Left ventricle myocardium inferior (tissue), 1 donor: ENCODE measurements around the gene NHLRC4. TPM values are rescaled to one million over a fixed set of nuclear protein-coding genes. Genes with fewer than 3 reads are reported as not detected.
A peak's percentile ranks its signal among the peaks of the same experiment; 100 is the strongest.

Source experiments
- DNase-seq: peaks from one replicate; pipeline ENCODE4 v3.0.0-alpha.2; 2020
- H3K27ac ChIP-seq: fragments of 200-600 bp; replicated peaks from 2 replicates; pipeline ENCODE4 v1.8.0; 2021
- H3K27me3 ChIP-seq: fragments of 200-600 bp; 2 replicates; pipeline ENCODE4 v1.8.0; 2021; ENCODE audit warnings: low read depth
- H3K36me3 ChIP-seq: fragments of 200-600 bp; 2 replicates; pipeline ENCODE4 v1.8.0; 2021
- H3K4me1 ChIP-seq: fragments of 200-600 bp; 2 replicates; pipeline ENCODE4 v1.8.0; 2021
- H3K4me3 ChIP-seq: fragments of 200-600 bp; 2 replicates; pipeline ENCODE4 v1.8.0; 2021; ENCODE audit warnings: mild to moderate bottlenecking, moderate library complexity
- H3K9me3 ChIP-seq: fragments of 200-600 bp; replicated peaks from 2 replicates; pipeline ENCODE4 v1.8.0; 2021
- intact Hi-C: fragments of 100-400 bp; cut with micrococcal nuclease; formaldehyde crosslinking; loops from one replicate; pipeline ENCODE4 v1.11.0; 2022
- total RNA-seq: library from RNA; stranded (reverse); fragmentation: NEBNext Ultra II Directional; extraction: Animal tissue kit (Norgen Biotek cat#: 25700); gene quantifications from one replicate; pipeline ENCODE4 v1.2.1, GENCODE V29; 2021
- TF ChIP-seq, protein P1 (sequence below): fragments of 200-600 bp; IDR thresholded peaks from 2 replicates; pipeline ENCODE4 v1.8.0; 2021; ENCODE audit warnings: antibody characterized with exemption, mild to moderate bottlenecking, borderline replicate concordance
- donor health status: DM: no; HTN: yes; CAD: no; lungs with severe emphysema.

NHLRC4 gene
- total RNA-seq, 1 donor from 2014 or later, result 0.11 TPM

DNA sequence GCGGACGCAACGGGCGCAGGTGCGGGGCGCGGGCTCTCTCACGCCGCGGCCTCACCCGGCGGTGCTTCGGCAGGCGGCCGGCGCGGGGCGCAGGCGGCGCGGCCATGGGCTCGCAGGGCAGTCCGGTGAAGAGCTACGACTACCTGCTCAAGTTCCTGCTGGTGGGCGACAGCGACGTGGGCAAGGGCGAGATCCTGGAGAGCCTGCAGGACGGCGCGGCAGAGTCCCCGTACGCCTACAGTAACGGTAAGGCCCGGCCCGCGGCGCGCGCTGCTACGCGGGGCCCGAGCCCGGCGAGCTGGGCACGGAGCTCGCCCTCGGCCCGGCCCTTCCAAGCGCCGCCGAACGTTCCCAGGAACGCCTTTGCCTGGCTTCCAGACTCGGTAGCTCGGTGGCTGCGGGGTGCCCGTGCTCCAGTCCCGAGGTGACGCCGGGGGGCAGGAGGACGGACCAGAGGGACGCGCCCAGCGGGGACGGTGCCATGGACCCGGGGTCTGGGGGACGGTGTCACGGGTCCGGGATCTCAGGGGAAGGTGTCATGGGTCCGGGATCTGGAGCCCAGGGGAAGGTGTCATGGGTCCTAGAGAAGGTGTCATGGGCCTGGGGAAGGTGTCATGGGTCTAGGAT, 23.5 kb downstream of the NHLRC4 start:
- H3K27ac ChIP-seq, result peak overlapping the region; percentile 90
- peak overlapping the region; percentile 94 for H3K4me3 ChIP-seq
- H3K4me1 ChIP-seq, result peaks cover 75% of the 10 kb centered on the region
- no peaks in the 10 kb centered on the region for H3K27me3 ChIP-seq
- intact Hi-C loops, result no loop called here
- H3K9me3 ChIP-seq, result no peaks in the 10 kb centered on the region
- H3K36me3 ChIP-seq, result no peaks in the 10 kb centered on the region
- TF ChIP-seq, protein P1, sequence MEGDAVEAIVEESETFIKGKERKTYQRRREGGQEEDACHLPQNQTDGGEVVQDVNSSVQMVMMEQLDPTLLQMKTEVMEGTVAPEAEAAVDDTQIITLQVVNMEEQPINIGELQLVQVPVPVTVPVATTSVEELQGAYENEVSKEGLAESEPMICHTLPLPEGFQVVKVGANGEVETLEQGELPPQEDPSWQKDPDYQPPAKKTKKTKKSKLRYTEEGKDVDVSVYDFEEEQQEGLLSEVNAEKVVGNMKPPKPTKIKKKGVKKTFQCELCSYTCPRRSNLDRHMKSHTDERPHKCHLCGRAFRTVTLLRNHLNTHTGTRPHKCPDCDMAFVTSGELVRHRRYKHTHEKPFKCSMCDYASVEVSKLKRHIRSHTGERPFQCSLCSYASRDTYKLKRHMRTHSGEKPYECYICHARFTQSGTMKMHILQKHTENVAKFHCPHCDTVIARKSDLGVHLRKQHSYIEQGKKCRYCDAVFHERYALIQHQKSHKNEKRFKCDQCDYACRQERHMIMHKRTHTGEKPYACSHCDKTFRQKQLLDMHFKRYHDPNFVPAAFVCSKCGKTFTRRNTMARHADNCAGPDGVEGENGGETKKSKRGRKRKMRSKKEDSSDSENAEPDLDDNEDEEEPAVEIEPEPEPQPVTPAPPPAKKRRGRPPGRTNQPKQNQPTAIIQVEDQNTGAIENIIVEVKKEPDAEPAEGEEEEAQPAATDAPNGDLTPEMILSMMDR, result peak; percentile 12
- no peak for DNase-seq

DNA sequence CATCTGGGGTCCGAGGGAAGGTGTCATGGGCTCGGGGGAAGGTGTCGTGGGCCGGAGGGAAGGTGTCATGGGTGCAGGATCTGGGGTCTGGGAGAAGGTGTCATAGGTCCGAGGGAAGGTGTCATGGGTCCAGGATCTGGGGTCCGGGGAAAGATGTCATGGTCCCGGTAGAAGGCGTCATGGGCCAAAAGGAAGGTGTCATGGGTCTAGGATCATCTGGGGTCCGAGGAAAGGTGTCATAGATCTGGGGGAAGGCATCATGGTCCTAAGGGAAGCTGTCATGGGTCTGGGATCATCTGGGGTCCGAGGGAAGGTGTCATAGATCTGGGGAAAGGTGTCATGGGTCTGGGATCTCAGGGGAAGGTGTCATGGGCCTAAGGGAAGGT, 24.0 kb downstream of the NHLRC4 start:
- DNase-seq, result no peak
- Histone ChIP-seq H3K27ac (no peak overlapping the region), H3K4me1 (peaks cover 70% of the 10 kb centered on the region), H3K36me3 (no peaks in the 10 kb centered on the region), H3K4me3 (peak overlapping the region; percentile 94), H3K9me3 (no peaks in the 10 kb centered on the region), H3K27me3 (no peaks in the 10 kb centered on the region)
- TF ChIP-seq, protein P1, result no peak
- intact Hi-C loops, result no loop called here

DNA sequence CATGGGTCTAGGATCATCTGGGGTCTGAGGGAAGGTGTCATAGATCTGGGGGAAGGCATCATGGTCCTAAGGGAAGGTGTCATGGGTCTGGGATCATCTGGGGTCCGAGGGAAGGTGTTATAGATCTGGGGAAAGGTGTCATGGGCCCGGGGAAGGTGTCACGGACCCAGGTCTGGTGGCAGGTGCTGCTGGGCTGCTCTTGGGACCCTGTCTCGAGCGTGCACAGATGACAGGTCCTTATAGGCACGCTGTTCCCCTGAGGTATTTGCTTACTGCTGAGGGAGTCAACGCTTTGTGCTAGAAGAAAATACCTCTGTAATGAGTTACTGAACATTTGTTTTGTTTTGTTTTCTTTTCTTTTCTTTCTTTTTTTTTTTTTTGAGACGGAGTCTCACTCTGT, 24.4 kb downstream of the NHLRC4 start:
- H3K4me1 ChIP-seq, result peaks cover 68% of the 10 kb centered on the region
- intact Hi-C loops, result no loop called here
- no peak overlapping the region for H3K27ac ChIP-seq
- H3K9me3 ChIP-seq, result no peaks in the 10 kb centered on the region
- TF ChIP-seq, protein P1, result no peak
- DNase-seq, result no peak
- H3K27me3 ChIP-seq, result no peaks in the 10 kb centered on the region
- peaks cover 1% of the 10 kb centered on the region for H3K36me3 ChIP-seq
- H3K4me3 ChIP-seq, result peak overlapping the region; percentile 94

DNA sequence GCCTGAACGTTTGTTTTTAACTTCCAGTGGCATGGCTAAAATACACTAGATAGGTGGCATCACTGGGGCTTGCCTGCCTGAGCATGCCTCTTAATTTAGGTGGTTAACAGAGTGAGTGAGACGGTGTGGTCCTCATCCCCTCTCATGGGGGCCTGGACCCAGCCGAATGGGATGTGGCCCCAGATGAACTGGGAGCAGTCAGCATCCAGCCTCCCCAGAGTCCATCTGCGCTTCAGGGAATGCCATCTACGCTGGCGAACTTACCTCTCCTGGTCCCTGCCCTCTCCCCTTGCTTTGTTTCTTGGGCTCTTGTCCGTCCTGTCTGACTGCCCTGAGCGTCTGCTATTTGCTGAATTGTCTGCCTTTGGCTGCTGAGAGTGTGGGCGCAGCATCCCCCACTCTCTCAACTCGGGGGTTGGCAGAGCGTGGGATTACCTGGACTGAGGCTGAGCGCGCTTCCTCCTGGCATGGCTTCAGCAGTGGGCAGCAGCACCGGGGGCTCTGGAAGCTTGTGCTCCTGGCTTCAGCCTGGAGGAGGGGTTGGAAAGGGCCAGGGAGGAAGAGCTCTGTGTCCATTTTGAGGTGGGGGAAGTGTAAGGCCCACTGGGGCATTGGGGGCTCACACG, 25.2 kb downstream of the NHLRC4 start:
- no peaks in the 10 kb centered on the region for H3K9me3 ChIP-seq
- no peak overlapping the region for H3K27ac ChIP-seq
- intact Hi-C loops, result no loop called here
- TF ChIP-seq, protein P1, result no peak
- H3K27me3 ChIP-seq, result no peaks in the 10 kb centered on the region
- H3K4me3 ChIP-seq, result no peak overlapping the region
- H3K36me3 ChIP-seq, result peaks cover 8% of the 10 kb centered on the region
- DNase-seq, result no peak
- peaks cover 60% of the 10 kb centered on the region for H3K4me1 ChIP-seq

DNA sequence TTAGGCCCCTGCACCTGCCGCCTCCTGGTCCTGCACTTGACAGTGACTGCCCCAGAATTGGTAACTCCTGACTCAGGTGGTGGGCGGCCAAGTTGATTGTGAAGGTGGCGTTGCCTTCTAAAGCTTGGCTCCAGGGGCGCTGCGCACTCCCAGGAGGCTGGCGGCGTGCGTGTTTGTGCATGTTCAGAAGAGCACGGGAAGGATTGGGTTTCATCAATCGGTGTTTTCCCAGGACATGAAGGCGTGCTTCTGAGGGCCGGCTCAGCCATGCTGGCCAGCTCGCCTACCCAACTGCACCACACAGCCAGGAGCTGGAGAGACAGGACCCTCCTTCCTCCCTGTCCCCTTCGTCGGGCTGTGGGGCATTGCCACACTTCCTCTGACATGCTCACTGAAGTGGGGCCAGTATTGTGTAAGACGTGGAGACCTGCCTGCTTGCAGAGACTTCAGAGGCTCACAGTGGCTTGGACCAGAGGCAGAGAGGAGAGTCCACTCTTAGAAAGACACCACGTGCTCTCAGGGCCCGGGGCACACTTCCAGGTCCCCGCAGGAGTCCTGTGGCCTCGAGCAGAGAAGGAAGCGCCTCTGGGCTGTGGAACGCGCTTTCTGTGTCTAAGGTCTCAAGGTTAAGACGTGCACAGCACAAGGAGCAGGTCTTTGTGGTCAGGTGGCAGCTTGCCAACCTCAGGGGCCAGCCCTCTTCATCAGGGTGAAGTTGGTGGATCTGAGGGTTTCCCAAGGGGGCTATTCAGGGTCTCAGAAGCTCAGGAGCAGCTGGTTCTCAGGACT, 25.9 kb downstream of the NHLRC4 start:
- TF ChIP-seq, protein P1, result no peak
- DNase-seq, result no peak
- Histone ChIP-seq H3K27ac (no peak overlapping the region), H3K4me3 (no peak overlapping the region), H3K36me3 (peaks cover 8% of the 10 kb centered on the region), H3K4me1 (peaks cover 53% of the 10 kb centered on the region), H3K27me3 (no peaks in the 10 kb centered on the region), H3K9me3 (no peaks in the 10 kb centered on the region)
- intact Hi-C loops, result no loop called here
